Measurements from ENCODE around the gene SORCS2. TPM values are rescaled to one million over a fixed set of nuclear protein-coding genes. Genes with fewer than 3 reads are reported as not detected.

The SORCS2 gene
- total RNA-seq, 4 donors from 2014 or later: 0.53 to 9.9 (median 0.90) TPM

DNA sequence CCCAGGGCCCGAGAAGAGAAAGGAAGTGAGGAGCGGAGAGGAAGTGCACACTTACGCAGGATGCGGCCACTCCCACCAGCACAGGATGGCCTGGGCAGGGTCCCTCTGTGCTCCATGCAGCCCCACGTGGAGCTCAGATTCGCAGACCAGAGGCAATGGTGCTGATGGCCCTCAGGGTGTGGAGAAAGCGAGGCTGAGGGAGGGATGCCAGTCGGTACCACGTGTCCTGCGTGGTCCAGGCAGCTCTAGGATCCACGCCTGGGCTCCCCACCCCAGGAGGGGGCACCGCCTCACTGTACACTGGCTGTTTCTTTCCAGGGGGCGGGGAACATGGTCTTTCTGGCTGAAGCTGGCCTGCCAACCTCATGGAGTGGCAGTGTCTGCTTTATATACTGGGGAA lies 505.5 kb downstream of the SORCS2 start:
- Histone ChIP-seq H3K4me1 (no peaks in the 10 kb centered on the region), H3K27ac (peak overlapping the region in 1 of 4 donors; percentile 39), H3K4me3 (no peak overlapping the region), H3K36me3 (no peaks in the 10 kb centered on the region), H3K9me3 (no peaks in the 10 kb centered on the region), H3K27me3 (no peaks in the 10 kb centered on the region)
- DNase-seq: no peak
- TF ChIP-seq, protein P1, sequence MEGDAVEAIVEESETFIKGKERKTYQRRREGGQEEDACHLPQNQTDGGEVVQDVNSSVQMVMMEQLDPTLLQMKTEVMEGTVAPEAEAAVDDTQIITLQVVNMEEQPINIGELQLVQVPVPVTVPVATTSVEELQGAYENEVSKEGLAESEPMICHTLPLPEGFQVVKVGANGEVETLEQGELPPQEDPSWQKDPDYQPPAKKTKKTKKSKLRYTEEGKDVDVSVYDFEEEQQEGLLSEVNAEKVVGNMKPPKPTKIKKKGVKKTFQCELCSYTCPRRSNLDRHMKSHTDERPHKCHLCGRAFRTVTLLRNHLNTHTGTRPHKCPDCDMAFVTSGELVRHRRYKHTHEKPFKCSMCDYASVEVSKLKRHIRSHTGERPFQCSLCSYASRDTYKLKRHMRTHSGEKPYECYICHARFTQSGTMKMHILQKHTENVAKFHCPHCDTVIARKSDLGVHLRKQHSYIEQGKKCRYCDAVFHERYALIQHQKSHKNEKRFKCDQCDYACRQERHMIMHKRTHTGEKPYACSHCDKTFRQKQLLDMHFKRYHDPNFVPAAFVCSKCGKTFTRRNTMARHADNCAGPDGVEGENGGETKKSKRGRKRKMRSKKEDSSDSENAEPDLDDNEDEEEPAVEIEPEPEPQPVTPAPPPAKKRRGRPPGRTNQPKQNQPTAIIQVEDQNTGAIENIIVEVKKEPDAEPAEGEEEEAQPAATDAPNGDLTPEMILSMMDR (IDR thresholded peaks at IDR 0.05): no peak
- no peak for TF ChIP-seq POLR2A (IDR thresholded peaks at IDR 0.05)

DNA sequence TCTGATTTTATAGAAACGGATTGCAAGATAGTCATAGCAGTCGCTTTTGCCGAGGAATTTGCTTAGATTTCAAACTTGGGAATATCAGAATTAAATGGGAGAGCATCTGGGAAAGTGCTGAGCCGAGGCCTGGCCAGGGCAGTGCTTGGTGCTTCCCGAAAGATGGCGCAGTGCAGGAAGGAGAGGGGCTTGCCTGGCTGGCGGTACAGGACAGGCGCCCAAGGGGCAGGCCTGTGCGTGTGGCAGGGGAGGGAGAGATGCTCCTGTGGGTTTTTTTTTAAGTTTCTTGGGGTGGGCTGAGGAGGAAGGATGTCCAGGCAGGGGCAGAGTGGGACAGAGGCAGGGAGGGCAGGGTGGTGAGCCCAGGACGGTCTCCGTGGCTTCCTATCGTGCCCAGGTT lies 506.2 kb downstream of the SORCS2 start:
- Histone ChIP-seq H3K4me1 (no peaks in the 10 kb centered on the region), H3K36me3 (no peaks in the 10 kb centered on the region), H3K27ac (peak overlapping the region in 2 of 4 donors; percentile 19 to 61), H3K4me3 (no peak overlapping the region), H3K9me3 (no peaks in the 10 kb centered on the region), H3K27me3 (no peaks in the 10 kb centered on the region)
- no peak for TF ChIP-seq POLR2A (IDR thresholded peaks at IDR 0.05)
- TF ChIP-seq, protein P1 (IDR thresholded peaks at IDR 0.05): no peak
- no peak for DNase-seq

DNA sequence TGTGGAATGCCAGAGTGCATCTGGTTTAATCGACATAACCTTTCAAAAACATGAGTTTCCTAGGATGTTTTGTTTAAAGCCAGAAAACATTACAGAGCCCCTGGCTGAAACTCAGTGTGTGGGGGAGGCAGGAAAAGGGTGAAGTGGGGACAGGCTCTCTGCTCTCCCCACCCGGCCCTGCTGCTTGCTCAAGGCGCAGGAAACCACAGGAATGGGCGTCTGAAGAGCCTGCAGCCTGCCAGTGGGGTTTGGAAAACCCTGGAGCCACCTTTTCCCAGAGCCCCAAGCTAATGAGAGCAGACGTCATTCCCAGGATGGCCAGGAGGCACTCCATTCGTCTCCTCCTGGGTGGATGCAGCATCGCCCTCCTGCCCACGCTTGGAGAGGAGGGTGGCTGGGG lies 506.7 kb downstream of the SORCS2 start:
- TF ChIP-seq POLR2A (IDR thresholded peaks at IDR 0.05): no peak
- TF ChIP-seq, protein P1 (IDR thresholded peaks at IDR 0.05): no peak
- no peaks in the 10 kb centered on the region for H3K9me3 ChIP-seq

DNA sequence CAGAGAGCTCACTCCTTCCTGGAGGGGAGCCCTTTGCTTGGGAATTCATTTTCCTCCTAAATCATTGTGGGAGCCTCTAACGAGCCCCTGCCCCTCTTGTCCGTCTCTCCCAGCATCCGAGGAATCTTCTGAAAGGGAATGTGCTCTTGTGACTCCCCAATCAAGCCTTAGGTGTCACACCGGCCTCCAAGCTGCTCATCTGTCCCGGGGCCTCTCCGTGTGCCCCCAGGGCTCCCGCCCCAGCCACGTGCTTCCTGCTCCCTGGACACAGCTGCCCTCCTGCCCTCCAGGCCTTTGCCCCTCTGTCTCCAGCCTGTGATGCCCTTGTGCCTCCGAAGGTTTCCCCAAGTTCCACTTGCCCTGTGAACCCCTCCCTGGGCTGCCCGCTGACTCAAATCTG lies 507.5 kb downstream of the SORCS2 start:
- TF ChIP-seq, protein P1 (IDR thresholded peaks at IDR 0.05): no peak
- TF ChIP-seq POLR2A (IDR thresholded peaks at IDR 0.05): no peak
- Histone ChIP-seq H3K27me3 (no peaks in the 10 kb centered on the region), H3K4me3 (no peak overlapping the region), H3K36me3 (no peaks in the 10 kb centered on the region), H3K27ac (no peak overlapping the region), H3K4me1 (no peaks in the 10 kb centered on the region), H3K9me3 (no peaks in the 10 kb centered on the region)
- DNase-seq: no peak

More for the DNA sequence above, 506.7 kb downstream of the SORCS2 start:
- no peaks in the 10 kb centered on the region for H3K36me3 ChIP-seq
- no peaks in the 10 kb centered on the region for H3K4me1 ChIP-seq
- H3K4me3 ChIP-seq: no peak overlapping the region
- no peaks in the 10 kb centered on the region for H3K27me3 ChIP-seq
- peak overlapping the region in 2 of 4 donors; percentile 19 to 61 for H3K27ac ChIP-seq
- no peak for DNase-seq

DNA sequence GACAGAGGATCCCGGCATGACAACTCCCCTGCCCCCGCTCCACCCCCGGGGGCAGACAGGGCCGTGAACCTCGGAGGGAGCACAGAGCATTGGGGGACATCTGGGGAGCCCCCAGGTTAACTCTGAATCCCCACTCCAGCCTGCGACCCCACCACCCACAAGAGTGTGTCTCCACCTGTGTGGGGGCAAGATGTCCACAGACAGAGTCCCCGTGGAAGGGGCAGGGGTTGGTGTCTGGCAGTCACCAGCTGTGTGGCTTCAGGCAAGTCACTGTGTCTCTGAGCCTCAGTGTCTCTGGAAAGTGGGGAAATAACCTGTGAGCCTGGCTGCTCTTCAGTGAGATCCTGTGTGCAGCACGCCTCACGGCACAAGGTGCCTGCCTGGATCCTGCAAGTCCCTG lies 508.3 kb downstream of the SORCS2 start:
- TF ChIP-seq POLR2A (IDR thresholded peaks at IDR 0.05): no peak
- TF ChIP-seq, protein P1 (IDR thresholded peaks at IDR 0.05): no peak
- no peaks in the 10 kb centered on the region for H3K27me3 ChIP-seq

More for the DNA sequence above, 508.3 kb downstream of the SORCS2 start:
- H3K9me3 ChIP-seq: no peaks in the 10 kb centered on the region
- no peak for DNase-seq
- no peaks in the 10 kb centered on the region for H3K36me3 ChIP-seq
- H3K4me1 ChIP-seq: no peaks in the 10 kb centered on the region
- no peak overlapping the region for H3K27ac ChIP-seq
- no peak overlapping the region for H3K4me3 ChIP-seq

Measured in Peyer's patch (tissue), 4 donors.